Naive thymus-derived CD4-positive, alpha-beta T cell (primary cell): ENCODE data around the gene ALDH1L2. TPM values are rescaled to one million over a fixed set of nuclear protein-coding genes. Genes with fewer than 3 reads are reported as not detected.

Source experiments
- ATAC-seq: fragments of 150-1000 bp; cut with Tn5 transposase; 2 replicates; pipeline ENCODE4 v1.10.0; 2021; ENCODE audit warnings: mild to moderate bottlenecking, moderate library complexity
- CTCF ChIA-PET: fragments of 350-600 bp; sonication (Branson Sonifier 250); formaldehyde crosslinking; loops from one replicate; lab custom pipeline; 2021; ENCODE audit warnings: antibody characterized with exemption; lab: Charles Lee
- POLR2A ChIA-PET: fragments of 350-600 bp; sonication (Branson Sonifier 250); formaldehyde crosslinking; loops from one replicate; lab custom pipeline; 2021; ENCODE audit warnings: antibody characterized with exemption, inconsistent platforms; lab: Charles Lee
- DNase-seq, 9 donors: peaks; one replicate each; pipeline versions ENCODE4 v3.0.0 to v3.0.0-alpha.2; 2020 to 2022; ENCODE audit warnings: mixed read lengths in 1 of 9
- H3K27ac ChIP-seq: one replicate; pipeline ENCODE4 v1.7.0; 2013; ENCODE audit warnings: mild to moderate bottlenecking, low read depth, low read length, moderate library complexity
- H3K27me3 ChIP-seq, 2 donors: one replicate each; pipeline ENCODE4 v1.7.0; 2013; ENCODE audit warnings: low read length in 2 of 2, mild to moderate bottlenecking in 2 of 2, moderate library complexity in 2 of 2; ENCODE audit not compliant: control insufficient read depth in 2 of 2, insufficient read depth in 2 of 2
- H3K36me3 ChIP-seq, 3 experiments: 1 replicate in 2 of 3; 2 replicates in 1 of 3; pipeline ENCODE4 v1.7.0; 2013; ENCODE audit warnings: low read length in 3 of 3, mild to moderate bottlenecking in 3 of 3, moderate library complexity in 1 of 3; ENCODE audit not compliant: insufficient read depth in 3 of 3, control insufficient read depth in 2 of 3
- H3K4me1 ChIP-seq, 2 donors: one replicate each; pipeline ENCODE4 v1.7.0; 2013; ENCODE audit warnings: low read length in 2 of 2, mild to moderate bottlenecking in 2 of 2, moderate library complexity in 1 of 2; ENCODE audit not compliant: control insufficient read depth in 2 of 2, insufficient read depth in 2 of 2
- H3K4me3 ChIP-seq: 2 replicates; pipeline ENCODE4 v1.7.0; 2013; ENCODE audit warnings: mild to moderate bottlenecking, low read length
- H3K9me3 ChIP-seq, 3 experiments: 1 replicate in 2 of 3; 2 replicates in 1 of 3; pipeline ENCODE4 v1.7.0; 2013; ENCODE audit warnings: low read length in 3 of 3; ENCODE audit not compliant: control insufficient read depth in 2 of 3
- H3K27ac Mint-ChIP-seq, 9 donors: one replicate each; pipeline ENCODE4 v1.8.0; 2020 to 2022; ENCODE audit warnings: mixed read lengths in 9 of 9, mild to moderate bottlenecking in 8 of 9, moderate library complexity in 5 of 9, inconsistent platforms in 2 of 9
- H3K27me3 Mint-ChIP-seq, 5 donors: one replicate each; pipeline ENCODE4 v1.8.0; 2021 to 2022; ENCODE audit warnings: mixed read lengths in 5 of 5, mild to moderate bottlenecking in 1 of 5
- H3K36me3 Mint-ChIP-seq, 5 donors: one replicate each; pipeline ENCODE4 v1.8.0; 2020 to 2022; ENCODE audit warnings: mixed read lengths in 5 of 5, mild to moderate bottlenecking in 3 of 5, inconsistent platforms in 1 of 5
- H3K4me1 Mint-ChIP-seq, 7 donors: one replicate each; pipeline ENCODE4 v1.8.0; 2020 to 2022; ENCODE audit warnings: mixed read lengths in 7 of 7, mild to moderate bottlenecking in 3 of 7, inconsistent platforms in 1 of 7
- H3K4me3 Mint-ChIP-seq, 10 donors: one replicate each; pipeline ENCODE4 v1.8.0; 2020 to 2022; ENCODE audit warnings: mild to moderate bottlenecking in 10 of 10, mixed read lengths in 10 of 10, moderate library complexity in 6 of 10, inconsistent platforms in 2 of 10
- H3K9me3 Mint-ChIP-seq, 11 donors: one replicate each; pipeline ENCODE4 v1.8.0; 2020 to 2022; ENCODE audit warnings: mixed read lengths in 11 of 11, mild to moderate bottlenecking in 4 of 11, inconsistent platforms in 1 of 11, moderate library complexity in 1 of 11
- intact Hi-C, 2 donors: fragments of 100-400 bp; cut with micrococcal nuclease; formaldehyde crosslinking; loops; one replicate each; pipeline ENCODE4 v1.15.1; 2023
- polyA plus RNA-seq, 2 donors: library from polyadenylated mRNA; unstranded; fragments of 300-500 nt; fragmentation: Illumina TruSeq; gene quantifications; one replicate each; pipeline ENCODE4 v1.2.3, GENCODE V29; 2021
- total RNA-seq, 6 experiments: library from RNA in 5 of 6; stranded (reverse) in 5 of 6; gene quantifications; 1 replicate in 5 of 6; 2 replicates in 1 of 6; pipeline ENCODE4 v1.2.3 and lab custom pipeline; 2021 to 2026

The ALDH1L2 gene
- under 1 TPM in 4 of 5 experiments, not detected in 1; 0.24 to 0.42 (median 0.34) TPM for total RNA-seq
- not detected for polyA plus RNA-seq
- total RNA-seq (lab: John Stamatoyannopoulos, UW): 0.40 reads per million

DNA sequence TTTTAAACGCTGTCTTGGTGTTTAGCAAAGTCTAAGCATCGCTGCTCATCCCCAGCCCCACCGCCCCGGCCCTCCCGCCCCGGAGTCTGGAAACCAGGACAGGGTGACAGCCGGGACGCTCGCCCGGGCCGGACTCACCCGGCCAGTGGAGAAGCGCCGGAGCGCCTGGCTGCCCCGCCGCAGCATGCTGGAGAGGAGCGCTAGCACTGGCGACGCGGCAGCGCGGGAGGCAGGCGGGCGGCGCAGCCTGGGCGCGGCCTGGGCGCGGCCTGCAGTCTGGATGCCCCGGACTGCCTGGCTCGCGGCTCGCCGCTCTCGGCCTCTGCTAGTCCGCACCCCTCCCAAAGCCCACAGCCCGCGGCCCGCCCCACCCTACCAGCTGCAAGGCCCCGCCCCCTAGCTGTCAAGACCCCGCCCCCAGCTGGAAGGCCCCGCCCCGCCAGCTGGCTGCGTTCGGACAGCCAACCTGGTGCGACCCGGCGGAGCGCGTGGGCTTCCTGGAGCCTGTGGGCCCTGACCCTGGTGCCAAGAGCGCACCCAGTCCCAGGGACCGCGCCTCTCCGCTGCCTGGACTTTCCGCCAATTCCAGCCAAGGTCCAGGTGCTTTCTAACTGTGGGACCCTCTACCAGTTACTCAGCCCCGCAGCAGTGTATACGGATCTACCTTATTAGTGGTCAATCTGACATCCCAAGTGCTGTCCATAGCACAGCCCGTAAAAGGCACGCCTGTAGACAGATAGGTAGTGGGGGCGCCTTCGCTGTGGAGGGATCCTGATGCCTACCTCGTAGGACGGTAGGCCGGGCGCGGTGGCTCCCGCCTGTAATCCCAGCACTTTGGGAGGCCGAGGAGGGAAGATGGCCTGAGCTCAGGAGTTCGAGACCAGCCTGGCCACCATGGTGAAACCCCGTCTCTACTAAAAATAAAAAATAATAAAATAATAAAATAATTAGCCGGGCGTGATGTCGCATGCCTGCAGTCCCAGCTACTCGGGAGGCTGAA is at the start of gene ALDH1L2:
Gene ALDH1L2, minus strand, starts transcription at position 208 of the 1,000 bp plus-strand sequence. Its CDS starts 22 bp downstream, at position 186.
- H3K4me3 Mint-ChIP-seq: peak within 1 kb of the TSS; percentile 67 to 84 (median 78)
- H3K36me3 ChIP-seq: no peaks in the 10 kb centered on the region
- ATAC-seq: peak; percentile 88
- H3K27me3 Mint-ChIP-seq: peaks cover 33 to 43% (median 37%) of the 10 kb centered on the region in 5 donors
- H3K27ac ChIP-seq: no peak within 1 kb of the TSS
- H3K4me1 Mint-ChIP-seq: peaks cover 7 to 14% (median 12%) of the 10 kb centered on the region in 7 donors
- H3K9me3 ChIP-seq: no peaks in the 10 kb centered on the region
- H3K27ac Mint-ChIP-seq: peak within 1 kb of the TSS in 1 of 9 donors; percentile 67
- CTCF ChIA-PET: no interaction called here
- peaks cover 0 to 8% of the 10 kb centered on the region in 2 donors for H3K4me1 ChIP-seq
- POLR2A ChIA-PET: no interaction called here
- peaks cover 0 to 15% (median 3%) of the 10 kb centered on the region in 11 donors for H3K9me3 Mint-ChIP-seq
- H3K27me3 ChIP-seq: peaks cover 8 to 14% of the 10 kb centered on the region in 2 donors
- peaks cover 0 to 12% (median 8%) of the 10 kb centered on the region in 5 donors for H3K36me3 Mint-ChIP-seq
- intact Hi-C loops: loop anchor here (1.0 kb wide), 1 partner anchor 23 kb away; the partner anchor contains the start of gene WASHC4 (in 2 of the 2)
- peak within 1 kb of the TSS; percentile 35 for H3K4me3 ChIP-seq
- peak in 3 of 9 donors; percentile 12 to 73 (median 20) for DNase-seq

DNA sequence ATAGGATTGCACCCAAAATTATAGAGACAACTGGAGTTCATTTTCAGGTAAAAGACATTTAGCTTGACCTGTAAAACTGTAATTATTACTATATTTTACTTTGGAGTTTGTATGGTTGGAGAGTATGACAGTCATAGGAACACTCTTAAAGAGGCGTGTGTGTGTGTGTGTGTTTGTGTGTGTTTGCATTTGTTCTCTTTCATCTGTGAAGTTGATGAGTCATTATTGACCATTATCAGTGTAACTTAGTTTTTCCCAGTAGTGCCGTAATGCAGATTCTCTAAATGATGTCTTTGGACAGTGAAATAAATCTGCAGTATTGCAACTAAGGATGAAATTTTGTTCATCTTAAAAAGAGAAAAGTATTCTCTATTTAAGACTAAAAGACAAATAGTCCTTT is 36.3 kb upstream of the ALDH1L2 start:
- H3K9me3 Mint-ChIP-seq: no peaks in the 10 kb centered on the region
- CTCF ChIA-PET: no interaction called here
- intact Hi-C loops: loop anchor here in 1 of 2 donors (1.0 kb wide), 1 partner anchor 8 kb away; no protein-coding TSS in a partner anchor
- H3K27me3 Mint-ChIP-seq: no peaks in the 10 kb centered on the region
- Histone ChIP-seq H3K27me3 (no peaks in the 10 kb centered on the region), H3K36me3 (peaks cover 6 to 63% (median 29%) of the 10 kb centered on the region in 3 experiments), H3K27ac (no peak overlapping the region), H3K4me3 (no peak overlapping the region), H3K4me1 (no peaks in the 10 kb centered on the region), H3K9me3 (no peaks in the 10 kb centered on the region)
- DNase-seq: no peak
- peaks cover 9 to 51% (median 31%) of the 10 kb centered on the region in 5 donors for H3K36me3 Mint-ChIP-seq
- H3K4me3 Mint-ChIP-seq: no peak overlapping the region
- POLR2A ChIA-PET: interaction anchor here (1.2 kb wide), 1 partner anchor 8 kb away, joined by 3 read pairs; no protein-coding TSS in a partner anchor
- peaks cover 0 to 11% (median 0%) of the 10 kb centered on the region in 7 donors for H3K4me1 Mint-ChIP-seq
- no peak overlapping the region for H3K27ac Mint-ChIP-seq
- no peak for ATAC-seq

DNA sequence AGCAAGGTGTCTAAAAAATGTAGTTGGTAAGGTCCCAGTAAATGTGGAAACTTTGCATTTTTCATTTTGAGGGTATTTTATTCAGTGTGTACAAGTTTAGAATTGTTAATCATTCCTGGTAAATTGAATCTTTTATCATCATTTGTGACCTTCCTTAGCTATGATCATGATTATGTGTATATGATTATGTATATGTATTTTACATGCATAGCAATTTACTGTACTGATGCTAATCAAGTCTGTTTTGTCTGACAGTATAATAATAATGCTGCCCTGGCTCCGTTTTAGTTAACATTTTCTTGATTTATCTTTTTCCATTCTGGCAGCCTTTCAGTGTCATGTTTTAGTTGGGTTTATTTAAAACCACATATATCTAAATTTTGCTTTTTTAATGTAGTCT is 32.7 kb upstream of the ALDH1L2 start:
- Mint-ChIP-seq H3K27ac (no peak overlapping the region), H3K36me3 (peaks cover 18 to 60% (median 41%) of the 10 kb centered on the region in 5 donors), H3K4me1 (peaks cover 16 to 24% (median 20%) of the 10 kb centered on the region in 7 donors), H3K9me3 (peaks cover 0 to 2% (median 0%) of the 10 kb centered on the region in 11 donors), H3K4me3 (no peak overlapping the region), H3K27me3 (no peaks in the 10 kb centered on the region)
- Histone ChIP-seq H3K36me3 (peaks cover 11 to 51% (median 28%) of the 10 kb centered on the region in 3 experiments), H3K4me3 (no peak overlapping the region), H3K27ac (no peak overlapping the region), H3K27me3 (no peaks in the 10 kb centered on the region), H3K4me1 (no peaks in the 10 kb centered on the region), H3K9me3 (no peaks in the 10 kb centered on the region)
- ATAC-seq: no peak
- no peak for DNase-seq
- intact Hi-C loops: loop anchor here in 1 of 2 donors (1.0 kb wide), 1 partner anchor 9 kb away; no protein-coding TSS in a partner anchor
- ChIA-PET POLR2A (no interaction called here), CTCF (no interaction called here)

DNA sequence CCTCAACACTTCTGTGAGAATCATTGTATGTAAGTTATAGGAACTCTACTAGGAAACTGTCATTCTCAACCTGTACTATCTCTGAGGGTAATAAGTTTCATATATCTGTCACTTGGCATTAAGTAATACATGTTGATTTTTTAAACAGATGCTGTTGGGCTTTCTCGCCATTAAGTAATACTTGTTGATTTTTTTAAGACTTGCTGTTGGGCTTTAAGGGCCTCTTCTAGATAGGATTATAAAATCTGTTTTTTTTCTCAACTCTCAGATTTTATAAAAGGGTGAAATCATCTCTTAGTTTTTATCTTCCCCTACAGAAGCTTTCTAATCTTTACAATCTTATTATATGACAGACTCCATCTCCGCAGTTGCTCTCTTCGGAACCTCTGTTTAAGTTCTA is 28.8 kb upstream of the ALDH1L2 start:
- H3K36me3 Mint-ChIP-seq: peaks cover 16 to 43% (median 30%) of the 10 kb centered on the region in 5 donors
- H3K4me1 Mint-ChIP-seq: peaks cover 31 to 54% (median 46%) of the 10 kb centered on the region in 7 donors
- DNase-seq (no peak), ATAC-seq (no peak)
- no peaks in the 10 kb centered on the region for H3K27me3 Mint-ChIP-seq
- no peak overlapping the region for H3K27ac Mint-ChIP-seq
- Histone ChIP-seq H3K36me3 (peaks cover 10 to 25% (median 23%) of the 10 kb centered on the region in 3 experiments), H3K27me3 (no peaks in the 10 kb centered on the region), H3K4me1 (peaks cover 13 to 16% of the 10 kb centered on the region in 2 donors), H3K27ac (no peak overlapping the region), H3K4me3 (no peak overlapping the region), H3K9me3 (no peaks in the 10 kb centered on the region)
- ChIA-PET CTCF (no interaction called here), POLR2A (interaction anchor here (1.3 to 1.7 kb wide), 2 partner anchors 8 to 10 kb away, joined by 3 to 4 read pairs; no protein-coding TSS in a partner anchor)
- intact Hi-C loops: no loop called here
- H3K9me3 Mint-ChIP-seq: peaks cover 0 to 2% (median 0%) of the 10 kb centered on the region in 11 donors
- peak overlapping the region in 1 of 10 donors; percentile 59 for H3K4me3 Mint-ChIP-seq

DNA sequence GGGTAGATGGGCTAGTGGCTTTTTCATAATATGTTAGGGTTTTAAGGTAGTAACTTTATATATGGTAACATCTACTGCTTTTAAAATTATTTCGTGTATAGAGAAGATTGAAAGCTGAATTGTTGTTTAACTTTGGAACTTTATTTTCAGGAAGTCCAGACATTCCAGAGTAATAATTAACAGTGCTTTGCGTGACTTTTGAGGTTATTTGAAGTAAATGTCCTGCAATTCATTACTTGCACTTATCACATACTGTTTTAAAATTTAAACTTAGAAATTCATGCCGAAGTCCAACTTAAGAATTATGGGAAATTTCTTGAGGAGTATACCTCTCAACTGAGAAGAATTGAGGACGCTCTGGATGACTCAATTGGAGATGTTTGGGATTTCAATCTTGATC is 26.6 kb upstream of the ALDH1L2 start:
- ChIA-PET POLR2A (no interaction called here), CTCF (interaction anchor here (0.6 kb wide), 1 partner anchor 219 kb away, joined by 3 read pairs; no protein-coding TSS in a partner anchor)
- intact Hi-C loops: loop anchor here in 1 of 2 donors (2.0 kb wide), 1 partner anchor 14 kb away; no protein-coding TSS in a partner anchor
- Mint-ChIP-seq H3K9me3 (peaks cover 0 to 2% (median 0%) of the 10 kb centered on the region in 11 donors), H3K4me3 (peak overlapping the region in 2 of 10 donors; percentile 8 to 25), H3K4me1 (peaks cover 32 to 61% (median 52%) of the 10 kb centered on the region in 7 donors), H3K27me3 (peaks cover 0 to 10% (median 8%) of the 10 kb centered on the region in 5 donors), H3K36me3 (peaks cover 12 to 31% (median 23%) of the 10 kb centered on the region in 5 donors), H3K27ac (no peak overlapping the region)
- peaks cover 13 to 16% of the 10 kb centered on the region in 2 donors for H3K4me1 ChIP-seq
- H3K27me3 ChIP-seq: no peaks in the 10 kb centered on the region
- DNase-seq (no peak), ATAC-seq (no peak)
- no peak overlapping the region for H3K27ac ChIP-seq
- H3K9me3 ChIP-seq: no peaks in the 10 kb centered on the region
- peaks cover 8 to 15% (median 10%) of the 10 kb centered on the region in 3 experiments for H3K36me3 ChIP-seq
- H3K4me3 ChIP-seq: no peak overlapping the region
